DND-41 (cell line): ENCODE measurements around the gene ANKRD40.

Experiments
- EZH2 ChIP-seq: IDR thresholded peaks from 3 replicates; pipeline ENCODE4 v1.6.1; 2012; ENCODE audit warnings: borderline replicate concordance, low read depth, mild to moderate bottlenecking, moderate library complexity, low read length, inconsistent platforms; ENCODE audit not compliant: severe bottlenecking
- TF ChIP-seq, protein P1 (sequence below): IDR thresholded peaks from 2 replicates; pipeline ENCODE4 v1.5.1; 2012; ENCODE audit warnings: borderline replicate concordance, low read length, moderate library complexity, mild to moderate bottlenecking; ENCODE audit not compliant: poor library complexity, severe bottlenecking; ENCODE audit errors: extremely low read depth

DNA sequence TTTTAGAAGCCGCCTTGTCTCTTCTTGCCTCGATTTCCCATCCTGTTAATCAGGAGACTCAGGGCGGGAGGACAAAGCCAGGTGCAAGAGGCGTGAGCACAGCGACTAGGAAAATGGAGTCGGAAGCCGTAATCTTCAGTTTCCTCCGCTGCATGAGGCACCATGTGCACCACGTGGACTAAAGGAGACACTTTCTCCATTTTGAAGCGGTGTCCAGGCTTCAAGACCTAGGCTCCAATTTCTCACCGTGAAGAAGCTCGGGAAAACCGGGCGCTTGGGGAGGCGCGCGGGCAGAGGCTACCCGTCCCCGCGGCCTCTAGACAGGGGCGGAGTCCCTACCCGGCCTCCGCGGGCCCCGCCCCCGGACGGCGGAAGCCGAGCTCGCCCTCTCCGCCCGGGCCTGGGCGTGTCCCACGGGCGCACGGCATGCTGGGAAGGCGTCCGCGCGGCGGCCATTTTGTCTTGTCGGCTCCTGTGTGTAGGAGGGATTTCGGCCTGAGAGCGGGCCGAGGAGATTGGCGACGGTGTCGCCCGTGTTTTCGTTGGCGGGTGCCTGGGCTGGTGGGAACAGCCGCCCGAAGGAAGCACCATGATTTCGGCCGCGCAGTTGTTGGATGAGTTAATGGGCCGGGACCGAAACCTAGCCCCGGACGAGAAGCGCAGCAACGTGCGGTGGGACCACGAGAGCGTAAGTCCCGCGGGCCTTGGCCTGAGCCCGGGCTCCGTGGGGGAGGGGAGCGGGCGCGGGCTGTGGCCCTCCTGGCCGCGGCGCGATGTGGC, 11.6 kb upstream of the ANKRD40 start, which contains the start of gene LUC7L3:
- TF ChIP-seq, protein P1, sequence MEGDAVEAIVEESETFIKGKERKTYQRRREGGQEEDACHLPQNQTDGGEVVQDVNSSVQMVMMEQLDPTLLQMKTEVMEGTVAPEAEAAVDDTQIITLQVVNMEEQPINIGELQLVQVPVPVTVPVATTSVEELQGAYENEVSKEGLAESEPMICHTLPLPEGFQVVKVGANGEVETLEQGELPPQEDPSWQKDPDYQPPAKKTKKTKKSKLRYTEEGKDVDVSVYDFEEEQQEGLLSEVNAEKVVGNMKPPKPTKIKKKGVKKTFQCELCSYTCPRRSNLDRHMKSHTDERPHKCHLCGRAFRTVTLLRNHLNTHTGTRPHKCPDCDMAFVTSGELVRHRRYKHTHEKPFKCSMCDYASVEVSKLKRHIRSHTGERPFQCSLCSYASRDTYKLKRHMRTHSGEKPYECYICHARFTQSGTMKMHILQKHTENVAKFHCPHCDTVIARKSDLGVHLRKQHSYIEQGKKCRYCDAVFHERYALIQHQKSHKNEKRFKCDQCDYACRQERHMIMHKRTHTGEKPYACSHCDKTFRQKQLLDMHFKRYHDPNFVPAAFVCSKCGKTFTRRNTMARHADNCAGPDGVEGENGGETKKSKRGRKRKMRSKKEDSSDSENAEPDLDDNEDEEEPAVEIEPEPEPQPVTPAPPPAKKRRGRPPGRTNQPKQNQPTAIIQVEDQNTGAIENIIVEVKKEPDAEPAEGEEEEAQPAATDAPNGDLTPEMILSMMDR, result no peak
- TF ChIP-seq EZH2, result no peak
